ENCODE measurements around the gene ASB13. TPM values are rescaled to one million over a fixed set of nuclear protein-coding genes. Genes with fewer than 3 reads are reported as not detected.
A peak's percentile ranks its signal among the peaks of the same experiment; 100 is the strongest.
"Not testable (repeated sequence)": the region's sequence is repeated elsewhere in the genome, so short reads cannot be mapped to it uniquely, and the experiment has no call there.

Gene ASB13
- total RNA-seq, 8 experiments from 2014 or later: 7.2 to 22.3 (median 10.8) TPM

DNA sequence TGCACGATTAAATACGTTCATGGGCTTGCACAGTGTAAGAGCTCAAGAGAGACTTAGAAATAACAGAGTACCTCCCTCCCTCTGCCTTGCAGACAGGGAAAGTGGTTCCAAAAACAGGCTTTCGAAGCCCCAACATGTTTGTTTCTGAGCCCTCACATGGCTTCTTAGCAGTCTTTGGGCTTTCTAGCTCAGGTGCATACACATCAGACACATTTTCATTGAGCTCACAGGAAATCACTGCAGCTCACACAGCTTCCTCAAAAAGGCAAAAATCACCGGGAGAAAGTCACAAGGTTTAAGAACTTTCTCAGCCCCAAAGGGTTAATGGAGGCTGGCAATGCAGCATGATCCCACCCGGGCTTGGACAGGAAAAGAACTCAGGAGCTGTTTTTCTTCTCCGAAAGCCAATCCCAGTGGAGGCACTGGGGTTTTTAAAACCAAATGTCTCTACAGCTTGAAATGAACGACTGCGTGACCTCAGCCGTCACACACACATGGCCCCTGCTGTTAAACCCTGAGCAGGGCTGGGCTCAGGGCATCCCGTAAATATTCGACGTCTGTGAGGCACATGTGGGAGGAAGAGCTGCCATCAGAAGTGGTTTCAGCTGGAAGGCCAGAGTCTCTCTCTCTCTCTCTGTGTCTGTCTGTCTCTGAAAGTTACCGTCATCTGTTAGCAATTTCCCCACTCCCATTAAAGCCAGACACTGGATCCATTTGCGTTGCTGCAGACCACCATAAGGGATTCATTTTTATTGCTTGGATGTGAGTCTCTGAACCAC is 71.9 kb downstream of the ASB13 start:
- Histone ChIP-seq H3K4me1 (replicated peaks in 1 of 2) (peaks cover 4 to 37% of the 10 kb centered on the region in 2 donors), H3K4me3 (no peak overlapping the region), H3K27ac (peak overlapping the region in 1 of 2 donors; percentile 18)
- peak; percentile 26 to 68 (median 48) for ATAC-seq (replicated peaks in 6 of 8)
- WGBS, 10 experiments: 0 to 95% (median 51%) methylated on average over 1 to 6 of the region's 14 CpGs; no CpG with 5 or more reads in 1 of the 10 experiments
- in situ Hi-C loops (cut with MboI; ENCODE audit: low pct_unique_long_range_greater_than_20kb in 2 of 9, low sequenced_read_pairs in 9 of 9, unreplicated experiment in 9 of 9): no loop called here

DNA sequence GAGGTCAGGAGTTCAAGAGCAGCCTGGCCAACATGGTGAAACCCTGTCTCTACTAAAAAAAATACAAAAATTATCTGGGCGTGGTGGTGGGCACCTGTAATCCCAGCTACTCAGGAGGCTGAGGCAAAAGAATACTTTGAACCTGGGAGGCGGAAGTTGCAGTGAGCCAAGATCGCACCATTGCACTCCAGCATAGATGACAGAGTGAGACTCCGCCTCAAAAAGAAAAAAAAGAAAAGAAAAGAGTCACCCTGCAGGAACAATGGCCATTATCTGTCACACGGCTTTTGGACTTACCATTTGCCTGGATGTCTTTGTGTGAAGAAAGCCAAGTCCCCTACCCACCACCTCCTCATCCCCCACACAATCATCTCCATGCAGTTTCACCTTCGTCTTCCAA is 73.0 kb downstream of the ASB13 start:
- in situ Hi-C loops (cut with MboI; ENCODE audit: low pct_unique_long_range_greater_than_20kb in 2 of 9, low sequenced_read_pairs in 9 of 9, unreplicated experiment in 9 of 9); H3K27ac ChIP-seq; ATAC-seq (replicated peaks in 6 of 8); H3K4me3 ChIP-seq: not testable (repeated sequence)
- peaks cover 4 to 37% of the 10 kb centered on the region in 2 donors for H3K4me1 ChIP-seq (replicated peaks in 1 of 2)
- 45 to 100% (median 93%) methylated on average over 1 to 6 of the region's 6 CpGs; no CpG with 5 or more reads in 2 of the 10 experiments for WGBS, 10 experiments

- ATAC-seq (replicated peaks in 6 of 8): no peak
- no peak overlapping the region for H3K4me3 ChIP-seq
These were observed 74.3 kb downstream of the ASB13 start for GRCh38 chr10:5592070-5592469.

GRCh38 chr10:5591336-5591824 is 75.0 kb downstream of the ASB13 start:
- H3K27ac ChIP-seq: no peak overlapping the region
- WGBS, 10 experiments: 40 to 100% (median 80%) methylated on average over 1 to 4 of the region's 14 CpGs; no CpG with 5 or more reads in 4 of the 10 experiments
- no peak overlapping the region for H3K4me3 ChIP-seq
- ATAC-seq (replicated peaks in 6 of 8): peak in 1 of 8 experiments; percentile 25
- in situ Hi-C loops (cut with MboI; ENCODE audit: low pct_unique_long_range_greater_than_20kb in 2 of 9, low sequenced_read_pairs in 9 of 9, unreplicated experiment in 9 of 9): no loop called here
- peaks cover 7 to 44% of the 10 kb centered on the region in 2 donors for H3K4me1 ChIP-seq (replicated peaks in 1 of 2)

More at GRCh38 chr10:5592070-5592469, 74.3 kb downstream of the ASB13 start:
- 20 to 100% (median 81%) methylated on average over 1 to 8 of the region's 8 CpGs; no CpG with 5 or more reads in 2 of the 10 experiments for WGBS, 10 experiments
- in situ Hi-C loops (cut with MboI; ENCODE audit: low pct_unique_long_range_greater_than_20kb in 2 of 9, low sequenced_read_pairs in 9 of 9, unreplicated experiment in 9 of 9): no loop called here
- no peak overlapping the region for H3K27ac ChIP-seq
- peaks cover 5 to 41% of the 10 kb centered on the region in 2 donors for H3K4me1 ChIP-seq (replicated peaks in 1 of 2)

GRCh38 chr10:5590816-5591215 is 75.6 kb downstream of the ASB13 start:
- WGBS, 10 experiments: 60 to 87% (median 70%) methylated on average over 1 to 7 of the region's 10 CpGs; no CpG with 5 or more reads in 6 of the 10 experiments
- ATAC-seq (replicated peaks in 6 of 8): peak in 3 of 8 experiments; percentile 8 to 46 (median 22)
- peaks cover 7 to 38% of the 10 kb centered on the region in 2 donors for H3K4me1 ChIP-seq (replicated peaks in 1 of 2)
- H3K27ac ChIP-seq: no peak overlapping the region
- in situ Hi-C loops (cut with MboI; ENCODE audit: low pct_unique_long_range_greater_than_20kb in 2 of 9, low sequenced_read_pairs in 9 of 9, unreplicated experiment in 9 of 9): no loop called here
- no peak overlapping the region for H3K4me3 ChIP-seq

- WGBS, 10 experiments: 20 to 100% (median 88%) methylated on average over 1 to 10 of the region's 16 CpGs
- in situ Hi-C loops (cut with MboI; ENCODE audit: low pct_unique_long_range_greater_than_20kb in 2 of 9, low sequenced_read_pairs in 9 of 9, unreplicated experiment in 9 of 9): no loop called here
- Histone ChIP-seq H3K4me3 (no peak overlapping the region), H3K27ac (no peak overlapping the region), H3K4me1 (replicated peaks in 1 of 2) (peaks cover 7 to 33% of the 10 kb centered on the region in 2 donors)
- ATAC-seq (replicated peaks in 6 of 8): peak in 5 of 8 experiments; percentile 18 to 24 (median 19)
These were observed 76.5 kb downstream of the ASB13 start for GRCh38 chr10:5589661-5590511.

DNA sequence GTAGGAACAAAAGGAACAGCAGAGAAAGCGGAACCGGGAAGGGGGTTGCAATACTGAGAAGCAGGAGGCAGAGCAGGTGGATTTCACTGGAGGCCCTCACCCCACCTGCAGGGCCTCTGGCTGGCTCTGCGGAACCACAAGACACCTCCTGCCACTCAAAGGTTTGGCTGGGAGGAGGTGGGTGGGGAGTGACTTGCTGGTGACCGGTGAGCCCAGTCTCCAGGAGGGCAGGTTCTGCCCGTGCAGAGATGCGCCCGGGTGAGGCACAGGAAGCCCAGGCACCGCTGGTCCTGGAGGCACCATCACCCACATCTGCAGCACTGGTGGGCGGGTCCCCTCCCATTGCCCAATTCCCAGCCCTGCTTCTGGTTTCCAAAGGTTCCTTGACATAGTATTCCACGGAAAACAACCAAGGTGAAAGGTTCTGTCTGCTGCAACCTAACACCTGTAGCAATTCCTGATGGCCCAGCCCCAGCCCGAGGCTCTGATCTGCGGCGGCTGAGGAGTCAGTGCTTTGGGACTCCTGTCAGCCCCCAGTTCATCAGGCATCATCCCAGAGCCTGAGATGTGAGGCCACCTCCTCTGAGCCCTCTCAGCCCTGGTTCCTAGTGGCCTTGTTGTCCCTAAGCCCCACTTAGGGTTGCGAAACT is 77.3 kb downstream of the ASB13 start:
- Histone ChIP-seq H3K4me3 (no peak overlapping the region), H3K27ac (no peak overlapping the region), H3K4me1 (replicated peaks in 1 of 2) (peaks cover 3 to 26% of the 10 kb centered on the region in 2 donors)
- in situ Hi-C loops (cut with MboI; ENCODE audit: low pct_unique_long_range_greater_than_20kb in 2 of 9, low sequenced_read_pairs in 9 of 9, unreplicated experiment in 9 of 9): no loop called here
- no peak for ATAC-seq (replicated peaks in 6 of 8)
- 40 to 92% (median 86%) methylated on average over 2 to 7 of the region's 14 CpGs; no CpG with 5 or more reads in 6 of the 10 experiments for WGBS, 10 experiments

Other genes starting within 250 kb of the ASB13 start
- 1 to 10 TPM in 2 of 8 experiments, under 1 TPM in 1, not detected in 5; 0.47 to 3.3 (median 1.7) TPM for gene CALML5, start 167.0 kb downstream of the ASB13 start, total RNA-seq
- under 1 TPM in 7 of 8 experiments, not detected in 1; 0.05 to 1.00 (median 0.18) TPM for gene CALML3, start 141.6 kb downstream of the ASB13 start, total RNA-seq
- gene TASOR2, start 18.2 kb upstream of the ASB13 start, total RNA-seq: 10 to 100 TPM; 30.4 to 89.4 (median 49.4) TPM
- 100 to 1,000 TPM; 192 to 361 (median 253) TPM for gene GDI2, start 146.8 kb upstream of the ASB13 start, total RNA-seq
- 10 to 100 TPM in 1 of 8 experiments, 1 to 10 TPM in 7; 3.6 to 11.4 (median 6.4) TPM for gene ANKRD16, start 223.3 kb upstream of the ASB13 start, total RNA-seq
- gene FBH1, start 223.6 kb upstream of the ASB13 start, total RNA-seq: 100 to 1,000 TPM in 1 of 8 experiments, 10 to 100 TPM in 7; 20.3 to 118 (median 42.3) TPM

All from motor neuron (in vitro differentiated cells).